Keratinocyte (primary cell): ENCODE measurements around the gene SLAIN2. TPM values are rescaled to one million over a fixed set of nuclear protein-coding genes. Genes with fewer than 3 reads are reported as not detected.
A peak's percentile ranks its signal among the peaks of the same experiment; 100 is the strongest.

ENCODE experiments used
- DNase-seq: peaks from one replicate; pipeline ENCODE4 v3.0.0-alpha.2; 2011; ENCODE audit warnings: low read depth, missing footprints, low spot score
- FAIRE-seq: peaks from 2 replicates; lab custom pipeline; 2011; peaks lifted over from hg19 to GRCh38; lab: Jason Lieb, UNC
- H2AFZ ChIP-seq: 2 replicates; pipeline ENCODE4 v1.6.0; 2012; ENCODE audit warnings: low read length, control low read depth, inconsistent platforms; ENCODE audit not compliant: control insufficient read depth
- H3K27ac ChIP-seq: 2 replicates; pipeline ENCODE4 v1.5.1; 2011; ENCODE audit warnings: low read length; ENCODE audit not compliant: control insufficient read depth, insufficient read depth
- H3K27me3 ChIP-seq: 3 replicates; pipeline ENCODE4 v1.6.0; 2011; ENCODE audit warnings: low read length; ENCODE audit not compliant: control insufficient read depth, insufficient read depth; ENCODE audit errors: extremely low read depth
- H3K36me3 ChIP-seq, 2 experiments: 2 replicates in 1 of 2; 3 replicates in 1 of 2; pipeline ENCODE4 v1.5.1; 2011; ENCODE audit warnings: low read length in 2 of 2, mild to moderate bottlenecking in 1 of 2; ENCODE audit not compliant: control insufficient read depth in 2 of 2, insufficient read depth in 2 of 2; ENCODE audit errors: extremely low read depth in 1 of 2
- H3K4me1 ChIP-seq: 3 replicates; pipeline ENCODE4 v1.5.1; 2011; ENCODE audit warnings: low read length; ENCODE audit not compliant: control insufficient read depth, insufficient read depth; ENCODE audit errors: extremely low read depth
- H3K4me2 ChIP-seq: 3 replicates; pipeline ENCODE4 v1.6.0; 2011; ENCODE audit warnings: low read depth, low read length; ENCODE audit not compliant: control insufficient read depth, insufficient read depth; ENCODE audit errors: extremely low read depth
- H3K4me3 ChIP-seq, 3 experiments: fragments of 200-600 bp in 1 of 3; sonication (generic) in 1 of 3; 2 replicates in 2 of 3; 3 replicates in 1 of 3; pipeline ENCODE4 v1.5.1; 2011 to 2016; ENCODE audit warnings: low read length in 3 of 3, mild to moderate bottlenecking in 3 of 3, control low read depth in 2 of 3, inconsistent platforms in 1 of 3, low read depth in 1 of 3, mixed read lengths in 1 of 3, mixed run types in 1 of 3, moderate library complexity in 1 of 3; ENCODE audit not compliant: control insufficient read depth in 2 of 3, insufficient read depth in 2 of 3; ENCODE audit errors: extremely low read depth in 1 of 3
- H3K79me2 ChIP-seq: 2 replicates; pipeline ENCODE4 v1.6.0; 2012; ENCODE audit warnings: low read length; ENCODE audit not compliant: control insufficient read depth, insufficient read depth
- H3K9ac ChIP-seq: 3 replicates; pipeline ENCODE4 v1.6.0; 2011; ENCODE audit warnings: low read length; ENCODE audit not compliant: control insufficient read depth, insufficient read depth; ENCODE audit errors: extremely low read depth
- H3K9me1 ChIP-seq: 3 replicates; pipeline ENCODE4 v1.6.0; 2011; ENCODE audit warnings: low read length; ENCODE audit not compliant: control insufficient read depth, insufficient read depth; ENCODE audit errors: extremely low read depth
- H3K9me3 ChIP-seq: 2 replicates; pipeline ENCODE4 v1.5.1; 2012; ENCODE audit warnings: low read depth, low read length; ENCODE audit not compliant: control insufficient read depth
- H4K20me1 ChIP-seq: 3 replicates; pipeline ENCODE4 v1.6.0; 2011; ENCODE audit warnings: low read length; ENCODE audit not compliant: control insufficient read depth, insufficient read depth; ENCODE audit errors: extremely low read depth
- CTCF ChIP-seq, 3 experiments: IDR thresholded peaks in 1 of 3; conservative IDR thresholded peaks in 1 of 3; optimal IDR thresholded peaks in 1 of 3; 2 replicates in 2 of 3; 3 replicates in 1 of 3; pipeline versions ENCODE3 to v1.5.1; 2011; ENCODE audit warnings: low read length in 3 of 3, mild to moderate bottlenecking in 3 of 3, moderate library complexity in 2 of 3, control low read depth in 1 of 3, inconsistent platforms in 1 of 3; ENCODE audit not compliant: insufficient read depth in 2 of 3; ENCODE audit errors: extremely low read depth in 1 of 3
- EZH2 ChIP-seq: IDR thresholded peaks from one replicate; pipeline ENCODE4 v1.6.1; 2012; ENCODE audit warnings: inconsistent platforms, mild to moderate bottlenecking, low read length, moderate library complexity
- dilution Hi-C: fragments of 300-500 bp; cut with MboI; formaldehyde crosslinking; loops from one replicate; pipeline ENCODE4 v1.7.0; 2020; ENCODE audit warnings: low sequenced_read_pairs; ENCODE audit not compliant: extremely low pct_ligation_motif_present
- polyA plus RNA-seq, 5 experiments: library from polyadenylated mRNA; depleted of rRNA in 3 of 5; stranded (reverse) in 3 of 5; stranded (forward) in 1 of 5; unstranded in 1 of 5; fragments of >200 nt; gene quantifications; 1 replicate in 1 of 5; 2 replicates in 3 of 5; 3 replicates in 1 of 5; pipeline versions ENCODE4 v1.2.1 to v1.2.3, GENCODE V29; 2011 to 2012; ENCODE audit warnings: missing spikeins in 2 of 5, low read depth in 1 of 5, low replicate concordance in 1 of 5

SLAIN2 gene
- polyA plus RNA-seq, 1 donor (not counting 4 experiments of a cell fraction or from before 2014, with no cell fraction given): 72.4 TPM

- DNase-seq (no peak), FAIRE-seq (peak; percentile 53)
- Histone ChIP-seq H4K20me1 (no peaks in the 10 kb centered on the region), H2AFZ (no peak overlapping the region), H3K9me3 (no peaks in the 10 kb centered on the region), H3K9me1 (no peaks in the 10 kb centered on the region), H3K36me3 (peaks cover 7 to 13% of the 10 kb centered on the region in 2 experiments), H3K79me2 (peaks cover 8% of the 10 kb centered on the region), H3K9ac (no peak overlapping the region), H3K27me3 (no peaks in the 10 kb centered on the region), H3K4me1 (no peaks in the 10 kb centered on the region), H3K27ac (no peak overlapping the region), H3K4me2 (no peak overlapping the region), H3K4me3 (no peak overlapping the region)
- TF ChIP-seq EZH2 (no peak), CTCF (optimal IDR thresholded peaks at IDR 0.05 in 1 of 3, IDR thresholded peaks at IDR 0.05 in 1 of 3, conservative IDR thresholded peaks at IDR 0.05 in 1 of 3; ENCODE audit: extremely low read depth in 1 of 3, insufficient read depth in 2 of 3, low read length in 3 of 3) (no peak)
- dilution Hi-C loops: no loop called here
These were observed 64.6 kb downstream of the SLAIN2 start for GRCh38 chr4:48405924-48406323.

GRCh38 chr4:48409203-48409602, 67.9 kb downstream of the SLAIN2 start:
- Histone ChIP-seq H3K27ac (no peak overlapping the region), H3K79me2 (peaks cover 12% of the 10 kb centered on the region), H3K4me1 (no peaks in the 10 kb centered on the region), H3K9ac (no peak overlapping the region), H3K4me2 (no peak overlapping the region), H3K36me3 (peaks cover 0 to 5% of the 10 kb centered on the region in 2 experiments), H3K27me3 (no peaks in the 10 kb centered on the region), H4K20me1 (no peaks in the 10 kb centered on the region), H3K4me3 (no peak overlapping the region), H3K9me3 (no peaks in the 10 kb centered on the region), H2AFZ (no peak overlapping the region), H3K9me1 (no peaks in the 10 kb centered on the region)
- DNase-seq (no peak), FAIRE-seq (no peak)
- TF ChIP-seq CTCF (optimal IDR thresholded peaks at IDR 0.05 in 1 of 3, IDR thresholded peaks at IDR 0.05 in 1 of 3, conservative IDR thresholded peaks at IDR 0.05 in 1 of 3; ENCODE audit: extremely low read depth in 1 of 3, insufficient read depth in 2 of 3, low read length in 3 of 3) (no peak), EZH2 (no peak)
- dilution Hi-C loops: no loop called here
